ENCODE measurements around the gene THOC7.

DNA sequence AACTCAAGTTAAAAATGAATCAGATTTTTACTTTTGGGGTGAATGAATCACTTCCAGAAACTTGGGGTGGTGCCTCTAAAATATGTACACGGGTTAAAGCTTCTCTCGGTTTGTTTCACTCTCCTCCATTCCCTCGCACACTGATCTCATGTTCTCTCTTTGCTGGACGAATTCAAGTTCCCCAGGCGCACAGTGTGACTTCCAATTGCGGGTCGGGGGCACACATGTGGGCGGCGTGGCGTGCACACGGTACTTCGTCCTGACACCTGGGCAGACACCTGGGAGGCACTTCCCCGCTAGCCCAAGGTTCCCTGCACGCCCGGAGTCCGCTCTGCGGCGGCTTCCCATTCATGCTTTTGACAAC is 47.9 kb upstream of the THOC7 start:
- TF ChIP-seq CTCF (IDR thresholded peaks at IDR 0.05) (no peak), POLR2A (IDR thresholded peaks at IDR 0.05) (no peak)
